ENCODE results near the gene TIAM2. TPM values are rescaled to one million over a fixed set of nuclear protein-coding genes. Genes with fewer than 3 reads are reported as not detected.

The TIAM2 gene
- total and polyA plus RNA-seq, 2 donors (not counting 3 experiments of a cell fraction or from before 2014, with no cell fraction given), result 9.6 to 18.5 TPM

GRCh38 chr6:155001934-155002333, 6.8 kb downstream of the TIAM2 start:
- Histone ChIP-seq H3K27me3 (ENCODE audit: control insufficient read depth in 2 of 2, insufficient read depth in 2 of 2, low read length in 2 of 2) (no peaks in the 10 kb centered on the region), H3K27ac (ENCODE audit: insufficient read depth, low read depth, low read length) (no peak overlapping the region), H3K4me3 (replicated peaks in 1 of 3; ENCODE audit: insufficient read depth in 1 of 3, low read depth in 1 of 3, low read length in 3 of 3) (no peak overlapping the region), H3K9me1 (replicated peaks; ENCODE audit: control insufficient read depth, extremely low read depth, insufficient read depth, low read length) (no peaks in the 10 kb centered on the region), H3K36me3 (ENCODE audit: control insufficient read depth in 2 of 2, extremely low read depth in 1 of 2, insufficient read depth in 2 of 2, low read length in 2 of 2) (no peaks in the 10 kb centered on the region), H3K4me1 (ENCODE audit: control insufficient read depth, extremely low read depth, insufficient read depth, low read length) (no peaks in the 10 kb centered on the region), H2AFZ (ENCODE audit: low read depth, low read length) (no peak overlapping the region), H3K9me3 (replicated peaks; ENCODE audit: control insufficient read depth, insufficient read depth, low read length) (no peaks in the 10 kb centered on the region), H3K9ac (replicated peaks; ENCODE audit: extremely low read depth, insufficient read depth, low read length) (no peak overlapping the region), H3K79me2 (ENCODE audit: control insufficient read depth, insufficient read depth, low read length) (no peaks in the 10 kb centered on the region), H4K20me1 (replicated peaks; ENCODE audit: control insufficient read depth, extremely low read depth, insufficient read depth, low read length) (no peaks in the 10 kb centered on the region), H3K4me2 (ENCODE audit: insufficient read depth, low read length) (no peak overlapping the region)
- POLR2A ChIA-PET, result no interaction called here
- DNase-seq (ENCODE audit: low read depth, low spot score) (no peak), FAIRE-seq (peak; percentile 31)
- intact Hi-C loops (cut with micrococcal nuclease) (no loop called here), dilution Hi-C loops (cut with MboI; ENCODE audit: extremely low pct_ligation_motif_present, low sequenced_read_pairs) (no loop called here)
- TF ChIP-seq MAX (IDR thresholded peaks at IDR 0.05; ENCODE audit: insufficient read depth, insufficient read length) (no peak), JUN (IDR thresholded peaks at IDR 0.05; ENCODE audit: borderline replicate concordance, insufficient read depth, insufficient read length, low read depth) (no peak), POLR2AphosphoS5 (IDR thresholded peaks at IDR 0.05; ENCODE audit: insufficient read depth, low read depth, low read length) (no peak), POLR2A (IDR thresholded peaks at IDR 0.05; ENCODE audit: low read depth, low read length) (no peak), FOS (IDR thresholded peaks at IDR 0.05; ENCODE audit: borderline replicate concordance, insufficient read depth, low read length) (no peak)
- no TSS peak for BruUV-seq (replicated peaks)
- CTCF ChIA-PET, result interaction anchor here (0.8 to 1.6 kb wide), 3 partner anchors 9 to 67 kb away, joined by 3 to 4 read pairs (median 4); no protein-coding TSS in a partner anchor

- no peak overlapping the region for H2AFZ ChIP-seq (ENCODE audit: low read depth, low read length)
- no peak overlapping the region for H3K9ac ChIP-seq (replicated peaks; ENCODE audit: extremely low read depth, insufficient read depth, low read length)
- intact Hi-C loops (cut with micrococcal nuclease), result no loop called here
- no peak overlapping the region for H3K4me3 ChIP-seq (replicated peaks in 1 of 3; ENCODE audit: insufficient read depth in 1 of 3, low read depth in 1 of 3, low read length in 3 of 3)
- no peaks in the 10 kb centered on the region for H3K4me1 ChIP-seq (ENCODE audit: control insufficient read depth, extremely low read depth, insufficient read depth, low read length)
- ChIA-PET POLR2A (no interaction called here), CTCF (interaction anchor here (2.5 kb wide), 1 partner anchor 12 kb away, joined by 6 read pairs; no protein-coding TSS in a partner anchor)
- dilution Hi-C loops (cut with MboI; ENCODE audit: extremely low pct_ligation_motif_present, low sequenced_read_pairs), result no loop called here
- H4K20me1 ChIP-seq (replicated peaks; ENCODE audit: control insufficient read depth, extremely low read depth, insufficient read depth, low read length), result no peaks in the 10 kb centered on the region
- no peak overlapping the region for H3K4me2 ChIP-seq (ENCODE audit: insufficient read depth, low read length)
- H3K27me3 ChIP-seq (ENCODE audit: control insufficient read depth in 2 of 2, insufficient read depth in 2 of 2, low read length in 2 of 2), result no peaks in the 10 kb centered on the region
- no peak overlapping the region for H3K27ac ChIP-seq (ENCODE audit: insufficient read depth, low read depth, low read length)
- no peaks in the 10 kb centered on the region for H3K9me1 ChIP-seq (replicated peaks; ENCODE audit: control insufficient read depth, extremely low read depth, insufficient read depth, low read length)
- no TSS peak for BruUV-seq (replicated peaks)
- H3K79me2 ChIP-seq (ENCODE audit: control insufficient read depth, insufficient read depth, low read length), result no peaks in the 10 kb centered on the region
- TF ChIP-seq POLR2A (IDR thresholded peaks at IDR 0.05; ENCODE audit: low read depth, low read length) (no peak), CTCF (IDR thresholded peaks at IDR 0.05; ENCODE audit: extremely low read depth in 1 of 2, insufficient read depth in 1 of 2, low read depth in 1 of 2, low read length in 2 of 2) (no peak), GATA2 (IDR thresholded peaks at IDR 0.05; ENCODE audit: insufficient read depth, insufficient read length, low read depth, low read length) (no peak), POLR2AphosphoS5 (IDR thresholded peaks at IDR 0.05; ENCODE audit: insufficient read depth, low read depth, low read length) (no peak), MYC (IDR thresholded peaks at IDR 0.05; ENCODE audit: low read depth, low read length) (no peak), EZH2 (IDR thresholded peaks at IDR 0.05; ENCODE audit: borderline replicate concordance, low read depth, low read length, severe bottlenecking) (no peak)
- no peaks in the 10 kb centered on the region for H3K9me3 ChIP-seq (replicated peaks; ENCODE audit: control insufficient read depth, insufficient read depth, low read length)
- H3K36me3 ChIP-seq (ENCODE audit: control insufficient read depth in 2 of 2, extremely low read depth in 1 of 2, insufficient read depth in 2 of 2, low read length in 2 of 2), result no peaks in the 10 kb centered on the region
- FAIRE-seq, result no peak
- no peak for DNase-seq (ENCODE audit: low read depth, low spot score)
These were observed 8.4 kb downstream of the TIAM2 start for GRCh38 chr6:155003476-155003875.

Data from endothelial cell of umbilical vein (primary cell).